Ascending aorta (tissue), 2 donors: ENCODE results near the gene GPR107. TPM values are rescaled to one million over a fixed set of nuclear protein-coding genes. Genes with fewer than 3 reads are reported as not detected.

ENCODE experiments used
- DNase-seq, 2 donors: peaks; one replicate each; pipeline ENCODE4 v3.0.0-alpha.2; 2019; ENCODE audit warnings: low spot score in 2 of 2
- H3K27ac ChIP-seq, 2 donors: fragments of 200-600 bp; sonication (generic); one replicate each; pipeline ENCODE4 v1.5.1; 2016 to 2017; ENCODE audit warnings: mild to moderate bottlenecking in 1 of 2
- H3K27me3 ChIP-seq: fragments of 200-600 bp; sonication (generic); one replicate; pipeline ENCODE4 v1.5.1; 2017
- H3K36me3 ChIP-seq, 2 donors: fragments of 200-600 bp; sonication (generic); one replicate each; pipeline ENCODE4 v1.5.1; 2016
- H3K4me1 ChIP-seq, 2 donors: fragments of 200-600 bp; sonication (generic); one replicate each; pipeline ENCODE4 v1.5.1; 2016 to 2017; ENCODE audit warnings: mild to moderate bottlenecking in 1 of 2
- H3K4me3 ChIP-seq, 2 donors: fragments of 200-600 bp; sonication (generic); one replicate each; pipeline ENCODE4 v1.5.1; 2016 to 2017; ENCODE audit warnings: mild to moderate bottlenecking in 1 of 2
- H3K9me3 ChIP-seq, 2 donors: fragments of 200-600 bp; sonication (generic); one replicate each; pipeline ENCODE4 v1.5.1; 2016
- intact Hi-C: fragments of 100-400 bp; cut with DNase I; formaldehyde crosslinking; loops from one replicate; pipeline ENCODE4 v1.15.1; 2023
- total RNA-seq: library from RNA; depleted of rRNA; stranded (reverse); fragments of >200 nt; gene quantifications from one replicate; pipeline ENCODE4 v1.1.0, GENCODE V29; 2016
- TF ChIP-seq, protein P1 (sequence below), 3 experiments: fragments of 200-600 bp in 2 of 3; fragments of 450-650 bp in 1 of 3; sonication (generic) in 2 of 3; IDR thresholded peaks; one replicate each; pipeline ENCODE4 v1.5.1; 2016 to 2019; ENCODE audit warnings: antibody characterized with exemption in 3 of 3, mild to moderate bottlenecking in 1 of 3, moderate library complexity in 1 of 3

The GPR107 gene
- total RNA-seq, 1 donor from 2014 or later: 37.4 TPM

DNA sequence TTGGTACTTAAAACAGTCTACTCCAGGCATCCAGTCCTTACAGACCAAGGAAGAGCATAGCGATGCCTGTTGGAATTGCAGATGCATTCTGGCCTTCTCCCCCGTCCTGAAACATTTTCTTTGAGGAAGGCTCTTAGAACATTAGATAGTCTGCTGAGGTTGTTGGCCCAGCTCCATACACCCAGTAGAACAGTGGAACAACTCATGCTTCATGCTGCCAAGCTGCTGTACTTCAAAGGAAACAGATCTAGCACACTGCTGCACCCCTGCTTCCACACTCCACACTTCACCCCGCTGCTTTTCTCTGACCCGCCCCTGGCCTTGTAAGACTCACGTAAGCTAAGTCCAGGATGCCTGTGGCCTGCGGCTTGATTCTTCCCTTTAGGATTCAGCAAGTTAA lies 85.1 kb downstream of the GPR107 start:
- intact Hi-C loops: no loop called here

DNA sequence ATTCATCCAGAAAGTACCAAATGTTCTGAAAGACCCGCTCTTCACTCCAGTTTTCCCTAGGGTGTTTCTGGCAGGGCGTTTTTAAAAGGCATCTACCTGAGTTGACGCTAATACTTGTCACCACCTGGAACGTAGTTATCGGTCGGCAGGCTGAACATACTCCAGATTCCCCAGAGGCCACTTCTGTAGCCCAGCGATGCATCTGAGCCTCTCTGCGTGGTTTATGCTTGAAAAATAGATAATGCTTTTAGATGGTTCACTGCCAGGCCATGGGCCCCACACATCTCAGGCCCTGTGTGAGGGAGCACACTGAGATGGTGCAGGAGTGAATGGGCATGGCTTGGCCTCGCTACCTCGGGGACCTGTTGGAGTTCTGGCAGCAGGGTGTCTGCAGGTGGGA lies 85.5 kb downstream of the GPR107 start:
- no peaks in the 10 kb centered on the region for H3K27me3 ChIP-seq
- DNase-seq: no peak
- peaks cover 0 to 10% of the 10 kb centered on the region in 2 donors for H3K4me1 ChIP-seq
- TF ChIP-seq, protein P1, sequence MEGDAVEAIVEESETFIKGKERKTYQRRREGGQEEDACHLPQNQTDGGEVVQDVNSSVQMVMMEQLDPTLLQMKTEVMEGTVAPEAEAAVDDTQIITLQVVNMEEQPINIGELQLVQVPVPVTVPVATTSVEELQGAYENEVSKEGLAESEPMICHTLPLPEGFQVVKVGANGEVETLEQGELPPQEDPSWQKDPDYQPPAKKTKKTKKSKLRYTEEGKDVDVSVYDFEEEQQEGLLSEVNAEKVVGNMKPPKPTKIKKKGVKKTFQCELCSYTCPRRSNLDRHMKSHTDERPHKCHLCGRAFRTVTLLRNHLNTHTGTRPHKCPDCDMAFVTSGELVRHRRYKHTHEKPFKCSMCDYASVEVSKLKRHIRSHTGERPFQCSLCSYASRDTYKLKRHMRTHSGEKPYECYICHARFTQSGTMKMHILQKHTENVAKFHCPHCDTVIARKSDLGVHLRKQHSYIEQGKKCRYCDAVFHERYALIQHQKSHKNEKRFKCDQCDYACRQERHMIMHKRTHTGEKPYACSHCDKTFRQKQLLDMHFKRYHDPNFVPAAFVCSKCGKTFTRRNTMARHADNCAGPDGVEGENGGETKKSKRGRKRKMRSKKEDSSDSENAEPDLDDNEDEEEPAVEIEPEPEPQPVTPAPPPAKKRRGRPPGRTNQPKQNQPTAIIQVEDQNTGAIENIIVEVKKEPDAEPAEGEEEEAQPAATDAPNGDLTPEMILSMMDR (IDR thresholded peaks at IDR 0.05): no peak
- H3K36me3 ChIP-seq: peaks cover 3 to 31% of the 10 kb centered on the region in 2 donors
- H3K27ac ChIP-seq: peak overlapping the region in 1 of 2 donors; percentile 4
- intact Hi-C loops: no loop called here
- no peak overlapping the region for H3K4me3 ChIP-seq
- no peaks in the 10 kb centered on the region for H3K9me3 ChIP-seq

More for the DNA sequence above, 85.1 kb downstream of the GPR107 start:
- H3K4me3 ChIP-seq: no peak overlapping the region
- peaks cover 3 to 31% of the 10 kb centered on the region in 2 donors for H3K36me3 ChIP-seq
- H3K9me3 ChIP-seq: no peaks in the 10 kb centered on the region
- TF ChIP-seq, protein P1 (IDR thresholded peaks at IDR 0.05): no peak
- peaks cover 0 to 8% of the 10 kb centered on the region in 2 donors for H3K4me1 ChIP-seq
- peak in 1 of 2 donors; percentile 79 for DNase-seq
- H3K27me3 ChIP-seq: no peaks in the 10 kb centered on the region
- peak overlapping the region; percentile 4 to 64 for H3K27ac ChIP-seq

DNA sequence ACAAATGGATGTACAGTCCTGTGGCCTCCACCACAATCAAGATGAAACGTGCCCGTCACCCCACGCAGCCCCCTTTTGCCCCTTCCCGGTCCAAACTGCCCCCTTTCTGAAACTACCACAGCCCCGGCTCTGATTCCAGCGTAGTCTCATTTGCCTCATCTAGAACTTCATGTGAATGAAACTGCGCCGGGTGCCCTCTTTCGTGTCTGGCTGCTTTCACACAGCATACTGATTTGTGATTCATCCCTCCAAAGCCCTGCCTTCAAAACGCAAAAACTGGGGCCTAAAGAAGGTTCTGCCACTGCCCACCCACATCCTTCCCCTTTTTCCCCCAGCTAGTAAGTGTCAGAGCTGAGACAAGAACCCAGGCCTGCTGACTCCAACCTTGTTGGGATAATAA lies 87.0 kb downstream of the GPR107 start:
- TF ChIP-seq, protein P1 (IDR thresholded peaks at IDR 0.05): no peak
- intact Hi-C loops: no loop called here
- H3K27me3 ChIP-seq: no peaks in the 10 kb centered on the region
- H3K4me3 ChIP-seq: no peak overlapping the region
- no peak for DNase-seq
- no peaks in the 10 kb centered on the region for H3K9me3 ChIP-seq
- peaks cover 0 to 16% of the 10 kb centered on the region in 2 donors for H3K36me3 ChIP-seq
- H3K27ac ChIP-seq: no peak overlapping the region
- peaks cover 0 to 21% of the 10 kb centered on the region in 2 donors for H3K4me1 ChIP-seq

DNA sequence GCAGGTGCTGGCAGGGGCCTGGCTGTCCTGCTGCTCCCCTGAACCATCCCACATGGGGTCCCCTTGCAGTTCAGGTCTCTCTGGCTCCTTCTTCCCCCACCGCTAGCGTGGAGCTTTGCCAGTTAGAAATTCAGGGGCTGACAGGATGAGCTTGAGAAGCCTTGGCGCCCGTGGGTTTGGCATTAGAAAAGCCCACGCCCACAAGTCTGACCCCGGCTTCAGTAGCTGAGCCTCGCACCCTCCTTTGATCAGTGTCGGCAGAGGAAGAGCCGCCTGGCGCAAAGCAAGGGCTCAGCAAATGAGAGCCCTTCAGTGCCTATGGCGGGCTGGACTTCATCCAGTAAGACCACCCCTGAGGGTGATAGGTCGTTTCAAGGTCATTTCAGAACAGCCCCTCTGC lies 88.3 kb downstream of the GPR107 start:
- no peak for DNase-seq
- H3K27me3 ChIP-seq: no peaks in the 10 kb centered on the region
- no peak overlapping the region for H3K27ac ChIP-seq
- H3K9me3 ChIP-seq: no peaks in the 10 kb centered on the region
- no peak overlapping the region for H3K4me3 ChIP-seq
- H3K4me1 ChIP-seq: peaks cover 0 to 21% of the 10 kb centered on the region in 2 donors
- peaks cover 0 to 3% of the 10 kb centered on the region in 2 donors for H3K36me3 ChIP-seq
- TF ChIP-seq, protein P1 (IDR thresholded peaks at IDR 0.05): no peak
- intact Hi-C loops: no loop called here

DNA sequence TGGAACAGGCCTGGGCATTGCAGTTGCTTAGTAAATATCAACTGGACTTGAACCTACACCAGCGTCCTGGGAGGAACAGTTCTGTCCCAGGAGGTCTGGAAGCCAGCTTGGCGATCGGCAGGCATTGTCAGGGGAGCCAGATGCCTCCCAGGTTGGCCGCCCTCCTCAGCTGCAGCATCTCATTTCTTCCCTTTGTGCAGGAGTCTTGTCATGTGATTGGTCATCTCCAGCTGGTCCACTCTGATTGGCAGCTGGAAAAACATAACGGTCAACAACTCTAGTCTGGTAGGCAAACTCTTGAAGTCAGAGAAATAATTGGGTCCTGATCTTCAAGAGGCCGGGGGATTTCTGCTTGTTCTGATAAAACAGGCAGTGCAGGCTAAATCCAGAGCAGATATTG lies 88.9 kb downstream of the GPR107 start:
- no peak for DNase-seq
- Histone ChIP-seq H3K9me3 (no peaks in the 10 kb centered on the region), H3K36me3 (no peaks in the 10 kb centered on the region), H3K27ac (no peak overlapping the region), H3K27me3 (no peaks in the 10 kb centered on the region), H3K4me3 (no peak overlapping the region), H3K4me1 (peaks cover 0 to 21% of the 10 kb centered on the region in 2 donors)
- intact Hi-C loops: no loop called here
- TF ChIP-seq, protein P1 (IDR thresholded peaks at IDR 0.05): no peak
